OCI-LY7 (cell line): Measurements from ENCODE around the gene CLTCL1. TPM values are rescaled to one million over a fixed set of nuclear protein-coding genes. Genes with fewer than 3 reads are reported as not detected.

Experiments used
- BruUV-seq: library from RNA; stranded (reverse); fragments of 400-500 nt; replicated peaks from 2 replicates; lab custom pipeline; 2021; lab: Mats Ljungman, UMichigan
- CTCF ChIA-PET: fragments of 300-600 bp; sonication (Branson Sonifier 250); formaldehyde crosslinking; loops from one replicate; lab custom pipeline; 2022; ENCODE audit warnings: antibody characterized with exemption; ENCODE audit not compliant: unreplicated experiment; lab: Charles Lee
- POLR2A ChIA-PET: fragments of 300-600 bp; sonication (Branson Sonifier 250); formaldehyde crosslinking; loops from one replicate; lab custom pipeline; 2022; ENCODE audit warnings: antibody characterized with exemption; lab: Charles Lee
- DNase-seq: peaks from one replicate; pipeline ENCODE4 v3.0.0-alpha.2; 2015; ENCODE audit warnings: low spot score
- H2AFZ ChIP-seq: fragments of 200-600 bp; sonication (generic), shearing (Covaris generic); 2 replicates; pipeline ENCODE4 v1.6.1; 2014; ENCODE audit warnings: mild to moderate bottlenecking, antibody characterized with exemption, low read length, moderate library complexity
- H3K27ac ChIP-seq: fragments of 200-600 bp; sonication (generic); 2 replicates; pipeline ENCODE4 v1.5.1; 2014; ENCODE audit warnings: mixed run types, low read depth, mild to moderate bottlenecking, moderate library complexity, low read length, inconsistent platforms; ENCODE audit not compliant: poor library complexity, severe bottlenecking
- H3K36me3 ChIP-seq: fragments of 200-600 bp; sonication (generic); 2 replicates; pipeline ENCODE4 v1.6.1; 2014; ENCODE audit warnings: mild to moderate bottlenecking, antibody characterized with exemption, low read length, moderate library complexity, mixed read lengths; ENCODE audit not compliant: insufficient read depth
- H3K4me1 ChIP-seq: fragments of 200-600 bp; sonication (generic); 2 replicates; pipeline ENCODE4 v1.5.1; 2014; ENCODE audit warnings: mild to moderate bottlenecking, low read length; ENCODE audit not compliant: insufficient read depth, poor library complexity, severe bottlenecking
- H3K4me2 ChIP-seq: fragments of 200-600 bp; sonication (generic); 2 replicates; pipeline ENCODE4 v1.6.1; 2014; ENCODE audit warnings: mild to moderate bottlenecking, low read length
- H3K4me3 ChIP-seq: fragments of 200-600 bp; sonication (generic); 2 replicates; pipeline ENCODE4 v1.5.1; 2014; ENCODE audit warnings: mild to moderate bottlenecking, low read depth, low read length; ENCODE audit not compliant: poor library complexity, severe bottlenecking
- H3K79me2 ChIP-seq: fragments of 200-600 bp; sonication (generic); 2 replicates; pipeline ENCODE4 v1.6.1; 2016; ENCODE audit warnings: low read depth, mild to moderate bottlenecking, low read length, moderate library complexity, mixed read lengths; ENCODE audit not compliant: insufficient read depth
- H3K9me2 ChIP-seq: fragments of 200-600 bp; sonication (generic); 2 replicates; pipeline ENCODE4 v1.6.1; 2016; ENCODE audit warnings: mild to moderate bottlenecking, low read length, mixed read lengths; ENCODE audit not compliant: insufficient read depth
- H3K9me3 ChIP-seq: fragments of 200-600 bp; sonication (generic); 2 replicates; pipeline ENCODE4 v1.6.1; 2014; ENCODE audit warnings: mild to moderate bottlenecking, mixed run types, low read length, mixed read lengths
- H4K20me1 ChIP-seq: fragments of 200-600 bp; sonication (generic); 2 replicates; pipeline ENCODE4 v1.6.1; 2014; ENCODE audit warnings: mild to moderate bottlenecking, antibody characterized with exemption, low read length, moderate library complexity, mixed read lengths; ENCODE audit not compliant: insufficient read depth
- CTCF ChIP-seq: fragments of 200-600 bp; sonication (generic); conservative IDR thresholded peaks from 2 replicates; pipeline ENCODE4 v1.5.1; 2014; ENCODE audit warnings: mild to moderate bottlenecking, antibody characterized with exemption, low read length, moderate library complexity, mixed read lengths
- EZH2phosphoT487 ChIP-seq: fragments of 200-600 bp; sonication (generic); IDR thresholded peaks from 2 replicates; pipeline ENCODE4 v1.6.1; 2018; ENCODE audit warnings: low read depth, borderline replicate concordance, mild to moderate bottlenecking, mixed run types, antibody characterized with exemption, low read length, moderate library complexity, mixed read lengths
- intact Hi-C: fragments of 100-400 bp; cut with micrococcal nuclease; formaldehyde crosslinking; loops from one replicate; pipeline ENCODE4 v1.10.0; 2022; ENCODE audit not compliant: unreplicated experiment
- total RNA-seq, 2 experiments: library from RNA; depleted of rRNA in 1 of 2; stranded (reverse); fragments of >200 nt in 1 of 2; shearing (Covaris generic) in 1 of 2; gene quantifications; 2 replicates each; pipeline ENCODE4 v1.2.3, GENCODE V29; 2014 to 2022

The CLTCL1 gene
- total RNA-seq, 2 experiments from 2014 or later, result 0.44 to 0.99 TPM

- Histone ChIP-seq H3K4me1 (peaks cover 40% of the 10 kb centered on the region), H3K79me2 (peaks cover 2% of the 10 kb centered on the region; the same call in 1 of the 2 replicates), H2AFZ (no peak overlapping the region), H3K9me3 (no peaks in the 10 kb centered on the region), H3K9me2 (no peaks in the 10 kb centered on the region), H3K4me3 (no peak overlapping the region), H3K36me3 (no peaks in the 10 kb centered on the region), H3K4me2 (no peak overlapping the region), H3K27ac (no peak overlapping the region), H4K20me1 (no peaks in the 10 kb centered on the region)
- ChIA-PET POLR2A (interaction anchor here (0.8 to 0.9 kb wide), 2 partner anchors 8 to 11 kb away, joined by 3 read pairs; no protein-coding TSS in a partner anchor), CTCF (interaction anchor here (0.5 to 0.8 kb wide), 3 partner anchors 8 to 143 kb away, joined by 3 to 4 read pairs (median 3); no protein-coding TSS in a partner anchor)
- DNase-seq, result no peak
- no peak for TF ChIP-seq EZH2phosphoT487
- no peak for TF ChIP-seq CTCF
- intact Hi-C loops, result no loop called here
- no TSS peak for BruUV-seq
Observed at GRCh38 chr22:19182472-19183157, 108.9 kb downstream of the CLTCL1 start.

- intact Hi-C loops, result no loop called here
- no peak overlapping the region for H3K4me2 ChIP-seq
- no peak overlapping the region for H2AFZ ChIP-seq
- no peak for TF ChIP-seq EZH2phosphoT487
- TF ChIP-seq CTCF, result no peak
- H3K4me1 ChIP-seq, result peaks cover 47% of the 10 kb centered on the region
- H3K27ac ChIP-seq, result no peak overlapping the region
- peaks cover 9% of the 10 kb centered on the region; the same call in 1 of the 2 replicates for H3K79me2 ChIP-seq
- POLR2A ChIA-PET, result no interaction called here
- no peaks in the 10 kb centered on the region for H4K20me1 ChIP-seq
- no peak for DNase-seq
- no TSS peak for BruUV-seq
- H3K9me3 ChIP-seq, result no peaks in the 10 kb centered on the region
- peaks cover 3% of the 10 kb centered on the region; the same call in 1 of the 2 replicates for H3K36me3 ChIP-seq
- CTCF ChIA-PET, result interaction anchor here (0.6 kb wide), 1 partner anchor 449 kb away, joined by 3 read pairs; no protein-coding TSS in a partner anchor
- H3K4me3 ChIP-seq, result no peak overlapping the region
- no peaks in the 10 kb centered on the region for H3K9me2 ChIP-seq
Observed at GRCh38 chr22:19181786-19182471, 109.6 kb downstream of the CLTCL1 start.
